ENCODE data around the gene APOA5. TPM values are rescaled to one million over a fixed set of nuclear protein-coding genes. Genes with fewer than 3 reads are reported as not detected.

The APOA5 gene
- total RNA-seq, 1 donor from 2014 or later, result not detected

DNA sequence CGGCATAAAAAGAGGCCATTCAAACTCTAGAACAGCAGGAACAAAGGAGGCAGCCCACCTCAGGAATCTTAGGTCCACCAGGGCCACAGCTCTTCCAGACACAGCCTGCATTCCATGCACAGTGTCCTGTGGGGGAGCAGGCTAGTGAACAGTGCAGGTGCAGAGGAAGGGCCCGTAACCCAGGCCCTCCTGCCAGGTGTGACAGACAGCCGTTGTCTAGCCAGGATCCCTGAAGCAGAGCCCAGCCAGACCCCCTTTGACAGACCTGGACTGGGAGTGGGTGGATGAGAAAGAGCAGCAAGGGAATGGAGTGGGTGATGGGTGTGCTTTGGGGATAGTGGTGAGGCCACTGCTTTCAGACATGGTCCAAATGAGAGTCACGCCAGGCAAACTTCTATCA lies 2.7 kb downstream of the APOA5 start:
- H3K9me3 ChIP-seq (ENCODE audit: low read depth), result no peaks in the 10 kb centered on the region
- TF ChIP-seq EZH2phosphoT487 (IDR thresholded peaks at IDR 0.05) (no peak), EZH2 (IDR thresholded peaks at IDR 0.05) (no peak)
- TF ChIP-seq, protein P1, sequence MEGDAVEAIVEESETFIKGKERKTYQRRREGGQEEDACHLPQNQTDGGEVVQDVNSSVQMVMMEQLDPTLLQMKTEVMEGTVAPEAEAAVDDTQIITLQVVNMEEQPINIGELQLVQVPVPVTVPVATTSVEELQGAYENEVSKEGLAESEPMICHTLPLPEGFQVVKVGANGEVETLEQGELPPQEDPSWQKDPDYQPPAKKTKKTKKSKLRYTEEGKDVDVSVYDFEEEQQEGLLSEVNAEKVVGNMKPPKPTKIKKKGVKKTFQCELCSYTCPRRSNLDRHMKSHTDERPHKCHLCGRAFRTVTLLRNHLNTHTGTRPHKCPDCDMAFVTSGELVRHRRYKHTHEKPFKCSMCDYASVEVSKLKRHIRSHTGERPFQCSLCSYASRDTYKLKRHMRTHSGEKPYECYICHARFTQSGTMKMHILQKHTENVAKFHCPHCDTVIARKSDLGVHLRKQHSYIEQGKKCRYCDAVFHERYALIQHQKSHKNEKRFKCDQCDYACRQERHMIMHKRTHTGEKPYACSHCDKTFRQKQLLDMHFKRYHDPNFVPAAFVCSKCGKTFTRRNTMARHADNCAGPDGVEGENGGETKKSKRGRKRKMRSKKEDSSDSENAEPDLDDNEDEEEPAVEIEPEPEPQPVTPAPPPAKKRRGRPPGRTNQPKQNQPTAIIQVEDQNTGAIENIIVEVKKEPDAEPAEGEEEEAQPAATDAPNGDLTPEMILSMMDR (IDR thresholded peaks at IDR 0.05), result no peak
- no peaks in the 10 kb centered on the region for H3K36me3 ChIP-seq
- H3K36me3 Mint-ChIP-seq, result peaks cover 13% of the 10 kb centered on the region
- no peak overlapping the region for H3K9ac ChIP-seq
- H3K27ac ChIP-seq, result no peak overlapping the region
- peak; percentile 37 for DNase-seq (ENCODE audit: low spot score)
- H3K27me3 Mint-ChIP-seq (ENCODE audit: insufficient read depth, low read depth), result peaks cover 4% of the 10 kb centered on the region
- H3K4me1 ChIP-seq, result peaks cover 5% of the 10 kb centered on the region
- peaks cover 11% of the 10 kb centered on the region for H3K27me3 ChIP-seq
- H3K4me3 Mint-ChIP-seq, result peak overlapping the region; percentile 98
- peaks cover 14% of the 10 kb centered on the region for H3K4me1 Mint-ChIP-seq
- H3K9me3 Mint-ChIP-seq, result no peaks in the 10 kb centered on the region
- H4K20me1 ChIP-seq (ENCODE audit: low read depth), result no peaks in the 10 kb centered on the region
- H3K4me3 ChIP-seq, result peak overlapping the region; percentile 87
- peak overlapping the region; percentile 85 for H3K4me2 ChIP-seq
- H3F3A ChIP-seq (ENCODE audit: low read depth), result no peaks in the 10 kb centered on the region
- no peak overlapping the region for H3K27ac Mint-ChIP-seq
- no peak overlapping the region for H2AFZ ChIP-seq (replicated peaks)
- peaks cover 16% of the 10 kb centered on the region for H3K79me2 ChIP-seq (ENCODE audit: low read depth)

DNA sequence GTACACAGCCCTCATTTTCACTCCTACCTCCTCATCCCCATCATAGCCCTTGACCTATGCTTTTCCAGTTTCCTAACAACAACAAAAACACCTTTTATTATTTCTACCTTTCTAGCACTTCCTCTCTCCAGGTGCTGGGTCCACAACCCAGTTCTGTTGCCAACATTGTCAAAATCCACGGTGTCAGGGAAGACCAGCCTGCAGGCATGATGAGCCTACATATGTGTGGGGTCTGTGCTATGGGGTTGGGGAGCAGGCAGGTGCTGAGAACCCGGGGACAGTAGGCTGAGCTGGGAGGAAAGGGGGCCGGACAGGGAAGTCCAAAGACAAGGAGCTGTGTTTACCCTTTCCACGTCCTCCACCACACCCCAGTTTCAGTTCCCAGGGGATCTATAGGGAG lies 3.1 kb downstream of the APOA5 start:
- peak overlapping the region; percentile 98 for H3K4me3 Mint-ChIP-seq
- H2AFZ ChIP-seq (replicated peaks), result peak overlapping the region; percentile 90
- no peak for DNase-seq (ENCODE audit: low spot score)
- peaks cover 4% of the 10 kb centered on the region for H3K27me3 Mint-ChIP-seq (ENCODE audit: insufficient read depth, low read depth)
- H3K4me2 ChIP-seq, result peak overlapping the region; percentile 85
- H4K20me1 ChIP-seq (ENCODE audit: low read depth), result no peaks in the 10 kb centered on the region
- peaks cover 14% of the 10 kb centered on the region for H3K4me1 Mint-ChIP-seq
- peaks cover 11% of the 10 kb centered on the region for H3K27me3 ChIP-seq
- no peaks in the 10 kb centered on the region for H3F3A ChIP-seq (ENCODE audit: low read depth)
- TF ChIP-seq EZH2 (IDR thresholded peaks at IDR 0.05) (no peak), EZH2phosphoT487 (IDR thresholded peaks at IDR 0.05) (no peak)
- TF ChIP-seq, protein P1 (IDR thresholded peaks at IDR 0.05), result no peak
- H3K27ac ChIP-seq, result no peak overlapping the region
- no peaks in the 10 kb centered on the region for H3K9me3 Mint-ChIP-seq
- H3K36me3 Mint-ChIP-seq, result peaks cover 14% of the 10 kb centered on the region
- no peaks in the 10 kb centered on the region for H3K36me3 ChIP-seq
- H3K27ac Mint-ChIP-seq, result peak overlapping the region; percentile 1
- peaks cover 5% of the 10 kb centered on the region for H3K4me1 ChIP-seq
- H3K9ac ChIP-seq, result peak overlapping the region; percentile 61
- peak overlapping the region; percentile 87 for H3K4me3 ChIP-seq
- peaks cover 16% of the 10 kb centered on the region for H3K79me2 ChIP-seq (ENCODE audit: low read depth)
- no peaks in the 10 kb centered on the region for H3K9me3 ChIP-seq (ENCODE audit: low read depth)

DNA sequence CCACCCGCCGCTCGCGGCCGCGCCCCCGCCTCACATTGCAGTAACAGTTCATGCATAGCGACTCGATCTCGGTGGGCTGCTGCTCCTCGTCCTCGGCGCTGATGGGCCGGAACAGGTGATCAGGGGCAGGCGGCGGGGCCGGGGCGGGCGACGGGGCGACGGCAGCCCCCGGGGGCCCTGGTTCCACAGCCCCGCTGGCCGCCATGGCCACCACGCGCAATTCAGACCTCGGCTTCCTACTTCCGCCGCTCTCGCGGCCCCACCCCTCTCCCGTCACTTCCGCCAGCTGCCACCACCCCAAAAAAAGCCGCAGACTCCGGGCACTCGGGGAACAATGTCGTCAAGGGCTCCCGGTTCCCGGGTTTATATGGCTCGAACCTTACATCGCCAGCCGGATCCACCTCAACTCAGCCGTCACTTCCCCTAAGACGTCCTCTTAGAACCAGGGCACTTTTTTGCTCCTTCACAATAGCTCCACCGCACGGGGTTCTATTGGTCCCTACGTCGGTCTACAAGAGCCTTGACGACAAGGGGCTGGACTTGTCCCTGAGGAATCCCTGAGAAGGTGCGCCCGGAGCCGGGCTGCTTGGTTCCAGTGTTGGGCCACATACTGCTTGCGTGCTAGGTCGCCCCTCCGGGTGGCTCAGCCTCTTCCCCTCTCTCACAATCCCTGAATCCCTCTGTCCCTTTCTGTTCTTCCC lies 3.7 kb downstream of the APOA5 start, which contains the start of gene ZPR1:
Gene ZPR1, minus strand, starts transcription at position 238 of the 701 bp plus-strand sequence. Its CDS starts 33 bp downstream, at position 205.
- no peaks in the 10 kb centered on the region for H3K9me3 Mint-ChIP-seq

More for the DNA sequence above, 3.7 kb downstream of the APOA5 start, which contains the start of gene ZPR1:
- Mint-ChIP-seq H3K4me1 (peaks cover 14% of the 10 kb centered on the region), H3K36me3 (peaks cover 14% of the 10 kb centered on the region), H3K27ac (peak within 1 kb of the TSS; percentile 54), H3K27me3 (ENCODE audit: insufficient read depth, low read depth) (peaks cover 4% of the 10 kb centered on the region), H3K4me3 (peak within 1 kb of the TSS; percentile 98)
- no peak within 1 kb of the TSS for H3K27ac ChIP-seq
- no peaks in the 10 kb centered on the region for H4K20me1 ChIP-seq (ENCODE audit: low read depth)
- DNase-seq (ENCODE audit: low spot score), result peak; percentile 73
- peak within 1 kb of the TSS; percentile 90 for H2AFZ ChIP-seq (replicated peaks)
- H3K4me3 ChIP-seq, result peak within 1 kb of the TSS; percentile 87
- no peaks in the 10 kb centered on the region for H3F3A ChIP-seq (ENCODE audit: low read depth)
- peak within 1 kb of the TSS; percentile 85 for H3K4me2 ChIP-seq
- peaks cover 16% of the 10 kb centered on the region for H3K79me2 ChIP-seq (ENCODE audit: low read depth)
- peak within 1 kb of the TSS; percentile 61 for H3K9ac ChIP-seq
- TF ChIP-seq EZH2 (IDR thresholded peaks at IDR 0.05), result no peak
- TF ChIP-seq, protein P1 (IDR thresholded peaks at IDR 0.05), result no peak
- no peaks in the 10 kb centered on the region for H3K9me3 ChIP-seq (ENCODE audit: low read depth)
- H3K27me3 ChIP-seq, result peaks cover 11% of the 10 kb centered on the region
- peaks cover 5% of the 10 kb centered on the region for H3K4me1 ChIP-seq
- no peaks in the 10 kb centered on the region for H3K36me3 ChIP-seq

Data from neural progenitor cell (in vitro differentiated cells).